ENCODE data around the gene DNAJC13. TPM values are rescaled to one million over a fixed set of nuclear protein-coding genes. Genes with fewer than 3 reads are reported as not detected.
"Not testable (repeated sequence)": the region's sequence is repeated elsewhere in the genome, so short reads cannot be mapped to it uniquely, and the experiment has no call there.

Gene DNAJC13
- total and polyA plus RNA-seq, 4 donors: 6.3 to 22.8 (median 15.4) TPM

GRCh38 chr3:132555306-132556035, 138.2 kb downstream of the DNAJC13 start:
- no peak overlapping the region for H3K4me3 ChIP-seq (ENCODE audit: low read depth in 1 of 3, low read length in 3 of 3)
- no peaks in the 10 kb centered on the region for H3K9me3 ChIP-seq (ENCODE audit: control insufficient read depth in 4 of 4, low read length in 3 of 4)
- no peak overlapping the region for H3K27ac ChIP-seq (ENCODE audit: low read depth in 1 of 2, low read length in 2 of 2)
- H3K27me3 ChIP-seq (ENCODE audit: control insufficient read depth in 4 of 4, insufficient read depth in 4 of 4, low read length in 3 of 4): no peaks in the 10 kb centered on the region
- H3K36me3 ChIP-seq (ENCODE audit: control insufficient read depth in 4 of 4, insufficient read depth in 3 of 4, low read depth in 1 of 4, low read length in 3 of 4): peaks cover 4 to 29% (median 23%) of the 10 kb centered on the region in 4 donors
- TF ChIP-seq CTCF (IDR thresholded peaks at IDR 0.05; ENCODE audit: low read depth, low read length, missing input control) (no peak), EGR1 (IDR thresholded peaks at IDR 0.05; ENCODE audit: low read depth in 2 of 2) (no peak)
- 93% methylated on average over 5 of the region's 5 CpGs for WGBS
- H3K9ac ChIP-seq (ENCODE audit: low read depth in 1 of 2, low read length in 2 of 2): no peak overlapping the region
- no peak for DNase-seq (ENCODE audit: low spot score)
- H3K4me1 ChIP-seq (ENCODE audit: control insufficient read depth in 4 of 4, insufficient read depth in 4 of 4, low read length in 3 of 4): peaks cover 0 to 7% (median 0%) of the 10 kb centered on the region in 4 donors

- H3K36me3 ChIP-seq (ENCODE audit: control insufficient read depth in 4 of 4, insufficient read depth in 3 of 4, low read depth in 1 of 4, low read length in 3 of 4): peaks cover 4 to 34% (median 27%) of the 10 kb centered on the region in 4 donors
- not testable (repeated sequence) for H3K27me3 ChIP-seq (ENCODE audit: control insufficient read depth in 4 of 4, insufficient read depth in 4 of 4, low read length in 3 of 4); H3K9me3 ChIP-seq (ENCODE audit: control insufficient read depth in 4 of 4, low read length in 3 of 4); H3K4me1 ChIP-seq (ENCODE audit: control insufficient read depth in 4 of 4, insufficient read depth in 4 of 4, low read length in 3 of 4); H3K4me3 ChIP-seq (ENCODE audit: low read depth in 1 of 3, low read length in 3 of 3); H3K27ac ChIP-seq (ENCODE audit: low read depth in 1 of 2, low read length in 2 of 2); H3K9ac ChIP-seq (ENCODE audit: low read depth in 1 of 2, low read length in 2 of 2); DNase-seq (ENCODE audit: low spot score)
- WGBS: 93% methylated on average over 3 of the region's 3 CpGs
Observed at GRCh38 chr3:132556036-132556386, 138.7 kb downstream of the DNAJC13 start.

- WGBS: 85% methylated on average over 8 of the region's 8 CpGs
- H3K36me3 ChIP-seq (ENCODE audit: control insufficient read depth in 4 of 4, insufficient read depth in 3 of 4, low read depth in 1 of 4, low read length in 3 of 4): peaks cover 4 to 39% (median 28%) of the 10 kb centered on the region in 4 donors
- no peak overlapping the region for H3K27ac ChIP-seq (ENCODE audit: low read depth in 1 of 2, low read length in 2 of 2)
Observed at GRCh38 chr3:132556508-132557159, 139.3 kb downstream of the DNAJC13 start.

More at GRCh38 chr3:132556508-132557159, 139.3 kb downstream of the DNAJC13 start:
- no peak for TF ChIP-seq REST (IDR thresholded peaks at IDR 0.05)
- no peak for TF ChIP-seq MAX (IDR thresholded peaks at IDR 0.05)
- TF ChIP-seq NR2F2 (IDR thresholded peaks at IDR 0.05): peak; percentile 16
- no peak for DNase-seq (ENCODE audit: low spot score)
- H3K9ac ChIP-seq (ENCODE audit: low read depth in 1 of 2, low read length in 2 of 2): no peak overlapping the region
- H3K4me3 ChIP-seq (ENCODE audit: low read depth in 1 of 3, low read length in 3 of 3): no peak overlapping the region
- no peaks in the 10 kb centered on the region for H3K27me3 ChIP-seq (ENCODE audit: control insufficient read depth in 4 of 4, insufficient read depth in 4 of 4, low read length in 3 of 4)
- peaks cover 0 to 7% (median 0%) of the 10 kb centered on the region in 4 donors for H3K4me1 ChIP-seq (ENCODE audit: control insufficient read depth in 4 of 4, insufficient read depth in 4 of 4, low read length in 3 of 4)
- H3K9me3 ChIP-seq (ENCODE audit: control insufficient read depth in 4 of 4, low read length in 3 of 4): no peaks in the 10 kb centered on the region

All from liver (tissue), 9 donors.